ENCODE measurements around the gene S100Z.

Gene S100Z

DNA sequence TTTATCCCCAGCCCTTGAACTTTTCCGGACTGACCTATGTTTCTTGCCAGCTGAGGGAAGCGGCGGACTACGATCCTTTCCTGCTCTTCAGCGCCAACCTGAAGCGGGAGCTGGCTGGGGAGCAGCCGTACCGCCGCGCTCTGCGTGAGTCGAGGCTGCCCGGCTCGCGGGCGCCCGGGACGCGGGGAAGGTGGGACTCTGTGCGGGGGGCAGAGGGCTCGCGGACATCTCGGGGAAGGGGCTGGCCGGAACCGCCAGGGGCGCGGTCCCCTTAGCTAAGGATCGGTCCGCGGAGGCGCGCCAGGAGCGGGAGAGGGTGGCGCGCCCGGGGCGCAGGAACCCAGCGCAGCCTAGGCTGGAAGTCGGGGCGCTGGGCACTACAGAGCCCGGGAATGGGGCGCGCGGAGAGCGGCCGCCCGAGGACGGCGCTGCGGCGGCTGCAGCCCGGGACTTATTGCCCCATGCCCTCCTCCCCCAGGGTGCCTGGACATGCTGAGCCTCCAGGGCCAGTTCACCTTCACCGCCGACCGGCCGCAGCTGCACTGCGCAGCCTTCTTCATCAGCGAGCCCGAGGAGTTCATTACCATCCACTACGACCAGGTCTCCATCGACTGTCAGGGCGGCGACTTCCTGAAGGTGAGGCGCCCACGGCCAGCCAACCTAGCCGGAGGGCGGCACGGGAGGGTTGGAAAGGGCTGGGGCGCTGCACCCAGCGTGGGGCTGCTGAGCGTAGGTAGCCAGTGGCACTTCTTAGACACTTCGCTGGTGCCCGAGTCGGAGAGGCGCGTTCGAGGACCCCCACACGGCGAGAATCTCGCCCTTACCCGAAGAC is 104.0 kb downstream of the S100Z start:
- peak in 2 of 4 experiments; percentile 40 to 69 for DNase-seq

DNA sequence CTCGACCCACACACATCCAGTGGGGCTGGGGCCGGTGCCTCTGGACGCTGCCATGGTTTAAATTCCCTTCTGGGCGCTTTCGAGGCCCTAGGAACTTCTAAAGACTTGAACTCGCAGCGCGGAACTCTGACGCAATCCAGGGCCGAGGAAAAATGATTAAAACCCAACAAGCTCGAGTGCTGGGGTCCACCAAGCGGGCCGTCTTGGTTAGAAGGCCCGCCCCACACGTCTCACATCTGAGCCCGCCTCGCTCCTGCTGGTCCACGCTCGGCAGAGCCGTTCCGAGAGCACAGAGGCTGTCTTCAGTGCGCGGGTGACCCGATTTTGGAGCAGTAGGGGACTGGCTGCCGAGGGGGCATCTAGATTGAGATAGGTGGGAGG is 104.6 kb downstream of the S100Z start:
- peak in 1 of 4 experiments; percentile 23 for DNase-seq

DNA sequence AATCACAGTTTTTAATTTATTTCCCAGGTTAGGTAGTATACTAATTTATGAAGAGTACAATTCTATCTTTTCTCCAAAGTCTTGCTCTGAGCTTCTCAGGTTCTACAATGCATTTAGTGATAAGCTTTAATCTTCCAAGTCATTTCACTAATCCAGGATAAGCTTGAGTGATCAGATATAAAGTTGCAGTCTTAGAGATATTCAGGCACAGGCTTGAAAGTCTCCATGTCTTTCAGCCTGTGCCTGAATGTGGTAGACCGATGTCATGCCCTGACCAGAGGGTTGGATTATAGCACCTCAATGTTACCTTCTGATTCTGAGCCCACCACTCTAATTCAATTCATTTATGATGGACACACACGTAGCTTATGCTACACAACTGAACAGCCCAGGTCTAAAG is 106.2 kb downstream of the S100Z start:
- DNase-seq = no peak

DNA sequence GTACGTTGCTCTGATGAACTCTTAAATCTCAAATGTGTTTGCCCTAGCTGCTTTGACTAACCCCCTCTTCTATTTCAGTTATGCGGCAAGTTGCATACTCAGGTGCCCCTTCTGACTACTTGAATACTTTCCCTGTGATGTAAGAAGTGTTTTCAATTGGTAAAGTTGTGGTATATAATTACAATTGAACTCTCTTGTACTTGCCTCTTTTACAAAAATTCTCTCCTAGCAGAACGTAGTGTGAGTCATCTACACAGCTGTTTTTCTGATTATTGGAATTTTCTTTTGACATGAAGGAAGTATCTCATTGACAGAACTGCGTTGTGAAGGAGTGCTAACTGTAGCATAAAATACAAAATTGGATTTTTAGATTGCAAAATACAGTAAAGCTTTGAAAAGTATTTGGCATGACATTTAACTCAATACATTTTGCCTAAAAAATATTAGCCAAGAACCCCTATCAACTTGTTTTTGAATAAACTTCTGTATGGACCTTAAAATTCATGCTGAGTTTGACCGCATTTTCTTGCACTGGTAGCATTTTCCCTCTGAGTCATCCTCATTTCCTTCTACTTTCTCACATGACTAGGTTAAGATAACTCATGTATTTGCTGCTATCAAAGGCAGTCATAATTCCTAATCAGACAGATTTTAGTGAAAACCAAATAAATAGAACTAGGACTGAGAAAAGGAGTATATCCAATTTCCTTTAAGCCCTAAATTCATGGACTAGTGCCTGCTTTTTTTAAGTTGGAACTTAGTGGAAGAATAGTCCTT is 109.4 kb downstream of the S100Z start:
- peak; percentile 48 to 86 (median 66) for DNase-seq

DNA sequence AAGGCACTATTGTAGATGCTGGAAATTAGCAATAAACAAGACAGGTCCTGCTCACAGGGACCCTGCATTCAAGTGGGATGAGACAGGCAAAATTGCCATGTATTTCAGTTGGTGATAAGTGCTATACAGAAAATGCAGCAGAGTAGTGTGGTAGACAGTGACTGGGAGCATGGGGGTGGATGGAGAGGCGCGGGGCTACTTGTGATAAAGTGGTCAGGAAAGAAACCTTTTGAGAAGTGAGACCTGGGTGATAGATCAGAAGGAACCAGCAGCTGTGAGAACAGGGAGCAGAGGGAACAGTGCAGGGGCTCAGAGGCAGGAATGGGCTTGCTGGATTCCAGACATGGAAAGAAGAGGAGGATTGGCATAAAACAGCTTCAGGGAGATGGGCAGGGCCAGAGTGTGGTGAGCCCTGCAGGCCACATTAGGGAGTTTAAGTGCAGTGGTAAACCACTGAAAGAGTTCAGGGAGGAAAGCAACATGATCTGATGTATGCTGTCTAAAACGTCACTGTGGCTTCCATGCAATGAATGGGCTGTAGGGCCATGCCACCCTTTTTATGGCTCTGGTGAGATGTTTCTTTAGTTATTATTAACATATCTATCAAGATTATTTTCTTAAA is 110.3 kb downstream of the S100Z start:
- DNase-seq = peak in 2 of 4 experiments; percentile 31 to 41

DNA sequence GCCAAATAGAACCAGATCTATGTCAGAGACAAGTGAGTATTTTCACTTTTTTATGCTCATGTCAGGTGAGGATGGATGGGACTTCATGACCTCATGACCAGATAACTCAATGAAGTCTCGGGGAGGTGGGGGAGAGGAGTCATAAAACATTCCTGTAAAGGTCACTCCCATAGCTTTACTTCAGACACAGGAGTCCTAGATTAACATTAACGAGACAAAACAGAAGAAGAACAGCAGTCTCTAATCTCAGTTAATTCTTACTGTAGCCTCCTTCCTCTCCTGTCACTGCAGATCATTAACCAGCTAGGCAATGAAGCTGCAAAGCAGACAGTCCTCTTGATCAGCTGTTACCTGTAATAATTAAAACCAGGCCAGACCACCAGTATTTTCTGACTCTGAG is 114.2 kb downstream of the S100Z start:
- no peak for DNase-seq

All from suppressor macrophage (primary cell).